Bronchial epithelial cell (primary cell): ENCODE data around the gene DELE1. TPM values are rescaled to one million over a fixed set of nuclear protein-coding genes. Genes with fewer than 3 reads are reported as not detected.

Experiments
- DNase-seq: peaks from one replicate; pipeline ENCODE4 v3.0.0-alpha.2; 2010; ENCODE audit warnings: low read depth
- FAIRE-seq: peaks from 2 replicates; lab custom pipeline; 2011; peaks lifted over from hg19 to GRCh38; lab: Jason Lieb, UNC
- H3K27me3 ChIP-seq: 2 replicates; pipeline ENCODE4 v1.5.1; 2011; ENCODE audit warnings: low read length; ENCODE audit not compliant: control insufficient read depth, insufficient read depth
- H3K36me3 ChIP-seq: 2 replicates; pipeline ENCODE4 v1.5.1; 2011; ENCODE audit warnings: low read length; ENCODE audit not compliant: control insufficient read depth, insufficient read depth
- H3K4me3 ChIP-seq: 2 replicates; pipeline ENCODE4 v1.5.1; 2011; ENCODE audit warnings: mild to moderate bottlenecking, low read depth, low read length, control low read depth
- total RNA-seq: library from RNA; depleted of rRNA; stranded (reverse); fragments of >200 nt; gene quantifications from 2 replicates; pipeline ENCODE4 v1.2.1, GENCODE V29; 2014
- TF ChIP-seq, protein P1 (sequence below): IDR thresholded peaks from 2 replicates; pipeline ENCODE4 v1.5.1; 2011; ENCODE audit warnings: mild to moderate bottlenecking, moderate library complexity, low read length, control low read depth, inconsistent platforms; ENCODE audit not compliant: insufficient read depth, severe bottlenecking

Gene DELE1
- total RNA-seq, 1 donor from 2014 or later = 14.0 TPM

- DNase-seq = no peak
- TF ChIP-seq, protein P1, sequence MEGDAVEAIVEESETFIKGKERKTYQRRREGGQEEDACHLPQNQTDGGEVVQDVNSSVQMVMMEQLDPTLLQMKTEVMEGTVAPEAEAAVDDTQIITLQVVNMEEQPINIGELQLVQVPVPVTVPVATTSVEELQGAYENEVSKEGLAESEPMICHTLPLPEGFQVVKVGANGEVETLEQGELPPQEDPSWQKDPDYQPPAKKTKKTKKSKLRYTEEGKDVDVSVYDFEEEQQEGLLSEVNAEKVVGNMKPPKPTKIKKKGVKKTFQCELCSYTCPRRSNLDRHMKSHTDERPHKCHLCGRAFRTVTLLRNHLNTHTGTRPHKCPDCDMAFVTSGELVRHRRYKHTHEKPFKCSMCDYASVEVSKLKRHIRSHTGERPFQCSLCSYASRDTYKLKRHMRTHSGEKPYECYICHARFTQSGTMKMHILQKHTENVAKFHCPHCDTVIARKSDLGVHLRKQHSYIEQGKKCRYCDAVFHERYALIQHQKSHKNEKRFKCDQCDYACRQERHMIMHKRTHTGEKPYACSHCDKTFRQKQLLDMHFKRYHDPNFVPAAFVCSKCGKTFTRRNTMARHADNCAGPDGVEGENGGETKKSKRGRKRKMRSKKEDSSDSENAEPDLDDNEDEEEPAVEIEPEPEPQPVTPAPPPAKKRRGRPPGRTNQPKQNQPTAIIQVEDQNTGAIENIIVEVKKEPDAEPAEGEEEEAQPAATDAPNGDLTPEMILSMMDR = no peak
- Histone ChIP-seq H3K27me3 (no peaks in the 10 kb centered on the region), H3K36me3 (peaks cover 10% of the 10 kb centered on the region), H3K4me3 (no peak overlapping the region)
- no peak for FAIRE-seq
Observed at GRCh38 chr5:141986072-141986471, 62.4 kb downstream of the DELE1 start.

DNA sequence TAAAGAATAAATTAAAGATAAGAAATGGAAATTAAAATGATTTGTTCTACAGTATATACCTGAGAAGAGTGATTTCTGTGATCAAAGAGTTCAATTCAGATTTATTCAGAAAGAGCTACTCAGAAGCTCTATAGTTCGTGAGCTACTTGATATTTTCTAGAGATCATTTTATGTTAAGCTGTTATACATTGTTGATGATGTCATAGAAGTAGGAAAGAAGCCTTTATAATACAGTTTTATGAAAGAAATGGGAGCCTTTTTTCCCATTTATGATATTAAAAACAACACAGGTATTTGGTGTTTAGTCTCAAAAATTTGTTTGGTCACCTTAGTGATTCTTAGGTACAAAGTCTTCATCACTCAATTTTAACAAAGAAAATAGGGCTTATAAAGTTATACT, 66.0 kb downstream of the DELE1 start:
- Histone ChIP-seq H3K27me3 (no peaks in the 10 kb centered on the region), H3K36me3 (peaks cover 8% of the 10 kb centered on the region), H3K4me3 (no peak overlapping the region)
- TF ChIP-seq, protein P1 = no peak
- DNase-seq (no peak), FAIRE-seq (no peak)

Other genes with a start within 250 kb of the DELE1 start
- 3.7 and 4.0 TPM in 2 replicates for gene ARAP3, start 241.6 kb upstream of the DELE1 start, total RNA-seq
- 85.3 and 140 TPM in 2 replicates for gene PCDH1, start 45.5 kb upstream of the DELE1 start, total RNA-seq
- gene PCDH12, start 34.3 kb downstream of the DELE1 start, total RNA-seq = under 0.01 and 0.26 TPM in 2 replicates
- 43.3 and 49.8 TPM in 2 replicates for gene RNF14, start 45.2 kb downstream of the DELE1 start, total RNA-seq
- gene GNPDA1, start 89.2 kb downstream of the DELE1 start, total RNA-seq = 40.1 and 67.1 TPM in 2 replicates
- 16.8 and 29.8 TPM in 2 replicates for gene NDFIP1, start 184.9 kb downstream of the DELE1 start, total RNA-seq